Left kidney (tissue), 8 donors: ENCODE measurements around the gene SOX18. TPM values are rescaled to one million over a fixed set of nuclear protein-coding genes. Genes with fewer than 3 reads are reported as not detected.
"Not testable (repeated sequence)": the region's sequence is repeated elsewhere in the genome, so short reads cannot be mapped to it uniquely, and the experiment has no call there.

Experiments used
- DNase-seq: peaks from one replicate; pipeline ENCODE4 v3.0.0-alpha.2; 2013
- long read RNA-seq, 8 donors: transcript quantifications; one replicate each; lab custom pipeline, GENCODE V29; 2026
- polyA plus RNA-seq: library from polyadenylated mRNA; unstranded; fragments of 120-200 nt; gene quantifications from one replicate; pipeline ENCODE4 v1.2.1, GENCODE V29; 2013; ENCODE audit not compliant: insufficient read length

The SOX18 gene
- polyA plus RNA-seq: 4.5 TPM
- long read RNA-seq, donor 1, transcript SOX18-201 (2 exons, 1,864 nt): major isoform, 13 of 13 reads
- long read RNA-seq, donor 1, partial matches to known transcripts: 0 of 13 reads
- long read RNA-seq, donor 1, other reads (novel, unspliced or antisense): 0 of 13 reads
- long read RNA-seq, donor 2, transcript SOX18-201 (2 exons, 1,864 nt): major isoform, 10 of 63 reads
- long read RNA-seq, donor 2, partial matches to known transcripts: 27 of 63 reads
- long read RNA-seq, donor 2, other reads (novel, unspliced or antisense): 26 of 63 reads
- long read RNA-seq, donor 3, transcript SOX18-201 (2 exons, 1,864 nt): major isoform, 9 of 9 reads
- long read RNA-seq, donor 3, partial matches to known transcripts: 0 of 9 reads
- long read RNA-seq, donor 3, other reads (novel, unspliced or antisense): 0 of 9 reads
- long read RNA-seq, donor 4: 0 reads
- long read RNA-seq, donor 5, transcript SOX18-201 (2 exons, 1,864 nt): major isoform, 15 of 138 reads
- long read RNA-seq, donor 5, partial matches to known transcripts: 76 of 138 reads
- long read RNA-seq, donor 5, other reads (novel, unspliced or antisense): 47 of 138 reads
- long read RNA-seq, donor 6, transcript SOX18-201 (2 exons, 1,864 nt): major isoform, 13 of 13 reads
- long read RNA-seq, donor 6, partial matches to known transcripts: 0 of 13 reads
- long read RNA-seq, donor 6, other reads (novel, unspliced or antisense): 0 of 13 reads
- long read RNA-seq, donor 7, transcript SOX18-201 (2 exons, 1,864 nt): major isoform, 14 of 14 reads
- long read RNA-seq, donor 7, partial matches to known transcripts: 0 of 14 reads
- long read RNA-seq, donor 7, other reads (novel, unspliced or antisense): 0 of 14 reads
- long read RNA-seq, donor 8, transcript SOX18-201 (2 exons, 1,864 nt): major isoform, 5 of 5 reads
- long read RNA-seq, donor 8, partial matches to known transcripts: 0 of 5 reads
- long read RNA-seq, donor 8, other reads (novel, unspliced or antisense): 0 of 5 reads

GRCh38 chr20:64049060-64049877, at the start of gene SOX18:
Gene SOX18, minus strand, starts transcription at chr20:64049639. Its CDS starts 123 bp downstream, at chr20:64049516.
- no peak for DNase-seq

GRCh38 chr20:64098471-64099013, 49.1 kb upstream of the SOX18 start:
- DNase-seq: no peak

DNA sequence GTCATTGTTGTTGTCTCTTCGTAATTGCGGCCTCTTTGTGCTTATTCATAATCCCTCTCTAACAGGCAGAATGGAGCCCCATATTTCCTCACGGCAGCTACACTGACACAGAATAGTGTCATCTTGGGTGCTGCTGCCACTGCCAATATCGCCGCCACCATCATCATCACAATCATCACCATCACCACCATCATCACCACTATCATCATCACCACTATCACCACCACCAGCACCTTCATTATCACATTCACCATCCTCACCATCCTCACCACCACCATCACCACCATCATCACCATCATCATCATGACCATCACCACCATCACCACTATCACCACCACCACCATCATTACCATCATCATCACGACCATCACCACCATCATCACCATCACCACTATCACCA, 47.1 kb upstream of the SOX18 start:
- no peak for DNase-seq

DNA sequence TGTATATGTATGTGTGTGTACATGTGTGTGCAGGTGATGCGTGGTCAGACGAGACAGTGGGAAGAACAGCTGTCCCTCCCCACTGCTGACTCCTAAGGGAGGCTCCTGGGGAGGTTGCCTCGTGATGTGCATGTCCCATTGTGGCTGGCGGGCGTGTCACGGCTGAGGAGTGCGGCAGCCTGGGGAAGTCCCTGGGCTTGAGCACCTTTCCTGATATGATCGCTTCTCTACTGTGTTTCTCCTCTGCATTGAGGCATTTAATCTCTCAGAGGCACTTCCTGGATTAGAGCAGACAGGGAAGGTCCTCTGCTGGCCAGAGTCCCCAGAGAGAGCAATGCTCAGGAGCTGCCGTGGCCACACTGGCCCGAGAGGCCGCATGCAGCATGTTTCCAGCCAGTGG, 46.5 kb upstream of the SOX18 start:
- DNase-seq: no peak

DNA sequence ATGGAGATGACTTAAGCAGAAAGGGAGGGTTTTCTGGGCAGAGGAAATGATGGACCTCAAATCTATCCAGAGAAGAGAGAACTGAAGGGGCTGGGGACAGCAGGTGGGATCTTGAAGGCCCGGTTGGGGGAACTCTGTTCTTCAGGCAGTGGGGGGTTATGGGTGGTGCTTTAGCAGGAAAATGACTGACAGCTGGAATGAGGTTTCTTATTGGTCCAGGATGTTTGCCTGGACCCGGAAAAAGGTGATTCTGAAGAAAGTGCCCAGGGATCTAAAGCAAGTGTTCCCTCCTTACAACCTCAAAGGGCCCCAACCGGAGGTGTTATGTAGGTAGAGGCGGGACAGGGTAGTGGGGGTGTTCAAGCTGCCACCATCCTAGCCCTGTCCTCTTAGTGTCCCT, 46.0 kb upstream of the SOX18 start:
- no peak for DNase-seq

DNA sequence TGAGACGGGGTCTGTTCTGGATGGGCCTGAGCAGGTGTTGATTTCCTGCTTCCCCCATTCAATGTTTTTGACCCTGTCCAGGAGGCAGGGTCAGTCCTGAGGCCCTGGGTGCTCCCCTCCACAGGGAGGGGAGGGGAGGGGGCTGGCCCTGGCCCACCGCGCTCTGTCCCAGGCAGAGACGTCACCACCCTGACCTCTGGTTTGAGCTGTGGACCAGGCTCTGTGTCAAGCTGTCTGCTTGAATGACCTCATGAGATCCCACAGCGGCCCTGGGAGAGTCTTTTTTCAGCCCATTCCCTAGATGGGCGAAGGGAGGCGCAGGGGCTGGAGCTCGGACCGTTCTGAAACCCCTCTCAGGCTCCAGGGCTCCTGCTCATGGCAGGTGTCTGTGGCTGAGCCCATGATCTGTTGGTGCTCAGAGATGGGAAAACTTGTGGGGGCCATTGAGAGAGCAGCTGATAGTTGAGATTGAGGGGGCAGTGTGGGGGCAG, 43.6 kb upstream of the SOX18 start:
- DNase-seq: no peak

DNA sequence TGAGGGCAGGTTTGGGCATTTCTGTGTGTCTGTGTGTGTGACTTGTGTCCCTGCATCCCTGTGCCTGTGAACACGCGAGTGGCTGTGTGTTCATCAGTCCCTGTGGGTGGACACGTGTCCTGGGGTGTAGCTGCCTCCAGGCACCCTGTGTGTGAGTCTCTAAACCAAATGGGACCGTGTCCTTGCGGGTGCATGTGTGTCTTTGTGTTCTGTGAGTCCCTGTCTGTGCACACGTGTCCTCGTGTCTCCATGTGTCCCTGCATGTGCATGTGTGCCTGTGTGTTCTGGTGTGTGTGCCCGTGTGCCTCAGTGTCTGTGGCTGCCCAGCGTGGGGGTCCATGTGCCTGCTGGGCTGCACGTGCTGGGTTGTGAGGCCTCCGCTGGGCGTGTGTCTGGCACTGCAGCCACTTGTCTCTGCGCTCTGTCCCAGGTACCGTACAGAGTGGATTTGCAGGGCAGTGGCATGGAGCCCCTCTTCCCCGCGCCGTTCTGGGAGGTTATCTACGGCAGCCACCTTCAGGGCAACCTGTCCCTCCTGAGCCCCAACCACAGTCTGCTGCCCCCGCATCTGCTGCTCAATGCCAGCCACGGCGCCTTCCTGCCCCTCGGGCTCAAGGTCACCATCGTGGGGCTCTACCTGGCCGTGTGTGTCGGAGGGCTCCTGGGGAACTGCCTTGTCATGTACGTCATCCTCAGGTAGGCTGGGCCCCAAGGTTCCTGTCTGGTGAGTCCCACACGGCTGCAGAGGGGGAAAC, 43.0 kb upstream of the SOX18 start:
- DNase-seq: no peak

- DNase-seq: no peak
These were observed 42.3 kb upstream of the SOX18 start for GRCh38 chr20:64091770-64092169.

- no peak for DNase-seq
These were observed 41.9 kb upstream of the SOX18 start for GRCh38 chr20:64091340-64091739.

DNA sequence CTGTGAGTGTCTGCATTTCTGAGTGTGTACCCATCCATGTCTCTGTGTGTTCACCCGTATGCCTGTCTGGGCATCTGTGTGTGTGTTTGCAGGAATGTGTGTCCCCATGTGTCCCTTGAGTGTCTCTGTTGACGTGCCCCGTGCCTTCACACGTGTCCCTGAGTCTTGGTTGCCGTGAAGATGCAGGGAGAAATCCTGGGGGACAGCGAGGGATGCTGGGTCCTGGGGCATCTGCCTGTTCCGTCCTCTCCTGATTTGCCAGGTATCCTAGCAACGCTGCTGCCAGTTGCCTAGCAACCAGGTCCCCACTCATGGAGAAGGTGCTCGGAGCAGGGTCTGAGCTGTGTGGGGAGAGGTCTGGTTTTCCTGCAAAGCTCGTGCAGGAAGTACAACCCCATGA, 40.7 kb upstream of the SOX18 start:
- DNase-seq: no peak

DNA sequence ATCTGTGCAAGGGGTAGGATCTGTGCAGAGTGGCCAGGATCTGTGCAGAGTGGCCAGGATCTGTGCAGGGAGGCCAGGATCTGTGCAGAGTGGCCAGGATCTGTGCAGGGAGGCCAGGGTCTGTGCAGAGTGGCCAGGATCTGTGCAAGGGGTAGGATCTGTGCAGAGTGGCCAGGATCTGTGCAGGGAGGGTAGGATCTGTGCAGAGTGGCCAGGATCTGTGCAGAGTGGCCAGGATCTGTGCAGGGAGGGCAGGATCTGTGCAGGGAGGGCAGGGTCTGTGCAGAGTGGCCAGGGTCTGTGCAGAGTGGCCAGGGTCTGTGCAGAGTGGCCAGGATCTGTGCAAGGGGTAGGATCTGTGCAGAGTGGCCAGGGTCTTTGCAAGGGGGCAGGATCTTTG, 39.1 kb upstream of the SOX18 start:
- DNase-seq: not testable (repeated sequence)

DNA sequence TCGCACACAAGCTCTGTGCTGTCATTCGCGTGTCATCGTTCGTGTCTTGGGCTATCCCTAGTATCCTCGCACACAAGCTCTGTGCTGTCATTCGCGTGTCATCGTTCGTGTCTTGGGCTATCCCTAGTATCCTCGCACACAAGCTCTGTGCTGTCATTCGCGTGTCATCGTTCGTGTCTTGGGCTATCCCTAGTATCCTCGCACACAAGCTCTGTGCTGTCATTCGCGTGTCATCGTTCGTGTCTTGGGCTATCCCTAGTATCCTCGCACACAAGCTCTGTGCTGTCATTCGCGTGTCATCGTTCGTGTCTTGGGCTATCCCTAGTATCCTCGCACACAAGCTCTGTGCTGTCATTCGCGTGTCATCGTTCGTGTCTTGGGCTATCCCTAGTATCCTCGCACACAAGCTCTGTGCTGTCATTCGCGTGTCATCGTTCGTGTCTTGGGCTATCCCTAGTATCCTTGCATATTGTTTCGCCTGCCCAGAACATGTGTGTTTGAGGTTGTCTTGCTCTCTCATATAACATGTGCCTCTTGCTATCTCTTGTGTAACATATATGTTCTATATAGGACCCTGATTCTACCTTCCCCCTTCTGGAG, 37.9 kb upstream of the SOX18 start:
- not testable (repeated sequence) for DNase-seq

- no peak for DNase-seq
These were observed 37.4 kb upstream of the SOX18 start for GRCh38 chr20:64086801-64087200.

GRCh38 chr20:64084685-64085152, 35.3 kb upstream of the SOX18 start:
- no peak for DNase-seq

DNA sequence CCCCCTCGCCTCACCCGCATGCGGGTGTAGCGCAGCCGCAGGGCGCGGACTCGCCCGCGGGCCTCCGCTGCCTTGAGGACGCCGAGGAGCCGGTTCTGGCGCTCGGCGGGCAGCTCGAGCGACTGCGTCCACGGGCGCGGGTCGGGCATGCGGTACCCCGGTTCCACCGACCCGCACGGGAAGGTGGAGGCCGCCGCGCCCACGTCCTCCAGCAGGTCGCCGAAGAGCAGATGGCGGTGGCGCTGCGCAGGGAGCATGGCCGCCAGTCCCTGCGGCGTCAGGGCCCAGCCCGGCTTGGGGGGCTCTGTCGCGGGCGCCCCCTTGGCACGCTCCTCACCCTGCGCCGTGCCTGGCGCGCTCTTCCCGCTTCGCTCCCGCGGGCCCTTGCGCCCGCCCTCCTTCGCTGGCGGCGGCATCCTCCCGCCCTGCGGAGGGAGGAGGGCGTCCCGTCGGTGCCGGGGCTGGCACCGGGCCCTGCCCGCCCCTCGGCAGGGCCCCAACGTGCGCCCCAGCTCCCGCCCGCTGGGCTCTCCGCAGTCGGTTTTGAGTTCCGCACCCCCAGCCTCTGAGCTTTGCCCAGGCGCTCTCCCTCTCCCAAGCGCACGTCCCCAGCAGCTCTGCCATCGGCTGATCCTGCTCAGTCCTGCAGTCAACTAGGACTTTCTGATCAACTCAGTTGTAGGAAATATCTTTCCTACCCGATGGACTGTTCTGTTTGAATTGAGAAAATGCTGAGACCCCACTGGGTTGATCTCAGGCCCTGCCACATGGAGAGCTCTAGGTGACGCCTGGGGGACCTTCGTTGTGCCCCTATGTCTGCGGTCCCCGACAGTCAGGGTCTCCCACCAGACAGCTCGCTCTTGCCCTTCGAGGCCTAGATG, 34.6 kb upstream of the SOX18 start, which contains the start of gene LKAAEAR1:
LKAAEAR1 (minus strand) TSS at position 595 of the 881 bp plus-strand sequence; CDS start at position 416, 179 bp downstream.
- no peak for DNase-seq

DNA sequence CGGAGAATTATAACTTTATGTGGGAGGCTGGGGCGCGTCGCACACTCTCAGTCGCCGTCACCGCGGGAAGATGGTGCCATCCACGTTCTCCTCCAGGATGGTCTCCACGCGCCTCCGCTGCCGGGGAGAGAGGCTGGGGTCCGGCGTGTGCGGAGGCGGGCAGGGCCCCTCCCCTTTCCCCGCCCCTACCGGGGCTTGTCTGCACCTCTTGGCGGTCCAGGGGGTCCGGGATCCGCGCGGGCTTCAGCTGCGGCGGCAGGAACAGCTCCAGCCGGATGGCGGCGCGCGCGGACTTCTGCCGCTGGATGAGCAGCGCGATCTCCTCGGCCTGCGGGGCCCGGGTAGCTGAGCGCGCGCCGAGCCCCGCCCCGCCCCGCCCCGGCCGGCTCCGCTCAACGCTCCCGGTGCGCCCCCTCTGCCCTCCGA, 34.0 kb upstream of the SOX18 start:
- DNase-seq: no peak

GRCh38 chr20:64082820-64083377, 33.5 kb upstream of the SOX18 start:
- DNase-seq: no peak

DNA sequence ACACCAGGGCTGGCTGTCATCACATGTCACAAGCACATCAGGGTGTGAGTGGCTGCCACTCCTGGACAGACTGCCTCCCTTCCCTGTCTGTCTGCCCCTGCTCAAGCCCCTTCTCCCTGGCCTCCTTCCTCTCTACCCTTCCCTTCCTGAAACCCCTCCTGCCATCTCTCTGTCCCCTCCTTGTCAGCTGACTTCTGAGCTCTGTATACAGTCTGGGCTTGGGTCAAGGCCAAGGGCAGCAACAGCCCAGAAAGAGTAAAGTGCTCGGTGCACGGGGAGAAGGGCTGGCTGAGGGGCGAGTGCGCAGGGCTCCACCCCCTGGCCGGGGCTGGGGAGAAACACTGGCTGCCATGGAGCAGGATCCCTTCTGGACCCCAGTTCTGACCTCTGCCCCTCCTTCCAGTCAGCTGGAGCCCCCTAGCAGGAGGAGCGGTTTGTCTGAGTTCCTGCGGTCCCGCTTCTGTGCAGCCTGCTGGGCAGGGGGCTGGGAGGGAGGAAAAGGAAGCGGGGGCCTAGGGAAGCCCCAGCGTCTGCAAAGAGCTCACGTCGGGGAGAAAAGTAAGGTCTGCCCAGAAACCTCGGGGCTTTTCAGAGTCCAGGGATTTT, 32.8 kb upstream of the SOX18 start:
- DNase-seq: no peak
